HepG2 (cell line): ENCODE results near the gene CRYAB. TPM values are rescaled to one million over a fixed set of nuclear protein-coding genes. Genes with fewer than 3 reads are reported as not detected.

Experiments used
- EP300 ChIP-seq, 3 experiments: sonication (generic) in 1 of 3; formaldehyde crosslinking in 1 of 3; IDR thresholded peaks; 2 replicates each; pipeline versions ENCODE4 v1.5.1 to v1.6.1; 2011 to 2020; ENCODE audit warnings: low read depth in 2 of 3, low read length in 2 of 3, borderline replicate concordance in 1 of 3, improper control_type of control experiment in 1 of 3, mild to moderate bottlenecking in 1 of 3, missing genetic modification reagents in 1 of 3, moderate library complexity in 1 of 3
- GPN1 ChIP-seq: sonication (generic); formaldehyde crosslinking; IDR thresholded peaks from 2 replicates; pipeline ENCODE4 v1.5.1; 2020; ENCODE audit warnings: missing genetic modification reagents, borderline replicate concordance
- HDAC2 ChIP-seq: sonication (generic); formaldehyde crosslinking; IDR thresholded peaks from 2 replicates; pipeline ENCODE4 v1.4.0; 2020; ENCODE audit warnings: missing genetic modification reagents
- HOXA3 ChIP-seq: sonication (generic); formaldehyde crosslinking; IDR thresholded peaks from 2 replicates; pipeline ENCODE4 v1.5.0; 2020; ENCODE audit warnings: missing genetic modification reagents
- JARID2 ChIP-seq: sonication (generic); formaldehyde crosslinking; IDR thresholded peaks from 2 replicates; pipeline ENCODE4 v1.8.1; 2023; ENCODE audit warnings: missing genetic modification reagents, inconsistent platforms; ENCODE audit not compliant: insufficient replicate concordance
- POLR2A ChIP-seq, 2 experiments: IDR thresholded peaks; 2 replicates each; pipeline ENCODE4 v1.6.1; 2011; ENCODE audit warnings: low read depth in 2 of 2, low read length in 2 of 2, mild to moderate bottlenecking in 1 of 2, moderate library complexity in 1 of 2; ENCODE audit not compliant: insufficient read depth in 1 of 2
- RCOR2 ChIP-seq: IDR thresholded peaks from 2 replicates; pipeline ENCODE4 v1.6.1; 2016; ENCODE audit warnings: missing biosample characterization, missing genetic modification reagents
- RNF2 ChIP-seq: fragments of 450-650 bp; conservative IDR thresholded peaks from 2 replicates; pipeline ENCODE4 v1.6.1; 2016; ENCODE audit warnings: low read depth
- SOX6 ChIP-seq, 2 experiments: fragments of 450-650 bp in 1 of 2; sonication (generic) in 1 of 2; formaldehyde crosslinking in 1 of 2; IDR thresholded peaks; 2 replicates each; pipeline versions ENCODE4 v1.4.0 to v1.6.1; 2017 to 2020; ENCODE audit warnings: antibody characterized with exemption in 1 of 2, mild to moderate bottlenecking in 1 of 2, missing genetic modification reagents in 1 of 2
- SP4 ChIP-seq: sonication (generic); formaldehyde crosslinking; IDR thresholded peaks from 2 replicates; pipeline ENCODE4 v1.8.1; 2023; ENCODE audit warnings: mild to moderate bottlenecking, missing genetic modification reagents
- SRSF4 ChIP-seq: fragments of 200-400 bp; formaldehyde crosslinking; IDR thresholded peaks from one replicate; pipeline ENCODE4 v1.6.1; 2018; ENCODE audit warnings: mild to moderate bottlenecking, low read depth, low read length, moderate library complexity; ENCODE audit not compliant: poor library complexity, severe bottlenecking
- ZMAT3 ChIP-seq: sonication (generic); formaldehyde crosslinking; conservative IDR thresholded peaks from 2 replicates; pipeline ENCODE4 v1.7.0; 2021; ENCODE audit warnings: missing genetic modification reagents
- ZNF296 ChIP-seq: sonication (generic); formaldehyde crosslinking; conservative IDR thresholded peaks from 2 replicates; pipeline ENCODE4 v1.5.0; 2020; ENCODE audit warnings: mild to moderate bottlenecking, missing genetic modification reagents
- ZNF619 ChIP-seq: sonication (generic); formaldehyde crosslinking; IDR thresholded peaks from 2 replicates; pipeline ENCODE4 v1.4.0; 2020; ENCODE audit warnings: mild to moderate bottlenecking, missing genetic modification reagents
- ZNF788 ChIP-seq: sonication (generic); formaldehyde crosslinking; IDR thresholded peaks from 2 replicates; pipeline ENCODE4 v1.5.0; 2020; ENCODE audit warnings: mild to moderate bottlenecking, missing genetic modification reagents, borderline replicate concordance
- polyA plus RNA-seq, 8 experiments: library from polyadenylated mRNA; depleted of rRNA in 3 of 8; stranded (reverse) in 7 of 8; unstranded in 1 of 8; fragments of >200 nt; fragmentation: Illumina TruSeq in 4 of 8; extraction: Trizol in 4 of 8; gene quantifications; 2 replicates each; pipeline versions ENCODE4 v1.2.1 to v1.2.3, GENCODE V29; 2011 to 2016; ENCODE audit warnings: low read depth in 4 of 8, missing spikeins in 1 of 8, mixed read lengths in 1 of 8; ENCODE audit not compliant: insufficient read depth in 1 of 8
- total RNA-seq, 5 experiments: library from RNA; depleted of rRNA; stranded (reverse); fragments of >200 nt; fragmentation: Illumina TruSeq; extraction: Trizol; gene quantifications; 2 replicates each; pipeline ENCODE4 v1.2.3, GENCODE V29; 2016; ENCODE audit warnings: low read depth in 1 of 5
- TF ChIP-seq, protein P1 (sequence below): IDR thresholded peaks from 2 replicates; pipeline ENCODE4 v1.6.1; 2016; ENCODE audit warnings: control low read depth
- TF ChIP-seq, protein P2 (sequence below): sonication (generic); formaldehyde crosslinking; IDR thresholded peaks from 2 replicates; pipeline ENCODE4 v1.4.0; 2020; ENCODE audit warnings: missing genetic modification reagents
- TF ChIP-seq, protein P3 (sequence below): sonication (generic); formaldehyde crosslinking; conservative IDR thresholded peaks from 2 replicates; pipeline ENCODE4 v1.4.0; 2020; ENCODE audit warnings: mild to moderate bottlenecking, missing genetic modification reagents, moderate library complexity

CRYAB gene
- total and polyA plus RNA-seq, 2 of the 13 experiments (the other 11 are each of a cell fraction or from before 2014, with no cell fraction given), result 0.55 to 1.1 TPM

DNA sequence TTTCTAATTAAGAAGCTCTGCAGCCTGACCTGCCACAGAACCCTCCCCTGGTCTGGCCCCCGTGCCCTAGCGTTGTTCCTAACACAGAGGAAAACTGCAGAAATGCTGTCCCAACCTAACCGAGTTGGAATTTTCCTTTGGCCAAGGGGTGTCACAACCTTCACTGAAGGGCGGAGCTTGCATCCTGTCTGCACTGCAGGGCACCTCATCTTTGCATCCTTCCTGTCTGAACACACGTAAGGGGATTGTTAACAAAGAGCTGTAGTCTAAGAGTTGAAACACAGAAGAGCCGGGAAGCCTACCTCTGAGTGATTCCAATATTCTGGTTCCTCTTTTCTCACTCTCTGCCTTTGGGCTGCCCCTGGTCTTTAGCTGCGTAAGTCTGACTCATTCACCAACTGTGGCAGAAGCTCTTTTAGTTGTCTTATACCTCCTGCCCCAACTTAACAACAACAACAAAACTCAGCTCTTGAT lies 27.2 kb upstream of the CRYAB start (continued):
- TF ChIP-seq ZNF296 (CRISPR knock-in tag) (no peak), EP300 (IDR thresholded peaks at IDR 0.05; ENCODE audit: low read depth in 2 of 2, low read length in 2 of 2) (peak in 1 of 2 experiments; percentile 67; a peak in 1 of 4 replicates), EP300 (CRISPR knock-in tag; IDR thresholded peaks at IDR 0.05; ENCODE audit: borderline replicate concordance) (no peak), SOX6 (IDR thresholded peaks at IDR 0.05) (no peak), SOX6 (CRISPR knock-in tag; IDR thresholded peaks at IDR 0.05) (0 out of 2 replicates have a peak, but pooled peaks have one; percentile 25), HDAC2 (peak; percentile 35; the same call in 1 of the 2 replicates), RCOR2 (CRISPR knock-in tag) (0 out of 2 replicates have a peak, but pooled peaks have one; percentile 29), SP4 (no peak), ZNF788 (CRISPR knock-in tag) (no peak), POLR2A (IDR thresholded peaks at IDR 0.05; ENCODE audit: insufficient read depth in 1 of 2, low read depth in 2 of 2, low read length in 2 of 2) (0 out of 4 replicates have a peak, but pooled peaks of 1 of the 2 experiments have one; percentile 16), JARID2 (CRISPR knock-in tag) (no peak), GPN1 (no peak), ZNF619 (CRISPR knock-in tag) (no peak), HOXA3 (CRISPR knock-in tag) (0 out of 2 replicates have a peak, but pooled peaks have one; percentile 29), ZMAT3 (CRISPR knock-in tag) (no peak), RNF2 (no peak), SRSF4 (no peak)
- TF ChIP-seq, protein P1, sequence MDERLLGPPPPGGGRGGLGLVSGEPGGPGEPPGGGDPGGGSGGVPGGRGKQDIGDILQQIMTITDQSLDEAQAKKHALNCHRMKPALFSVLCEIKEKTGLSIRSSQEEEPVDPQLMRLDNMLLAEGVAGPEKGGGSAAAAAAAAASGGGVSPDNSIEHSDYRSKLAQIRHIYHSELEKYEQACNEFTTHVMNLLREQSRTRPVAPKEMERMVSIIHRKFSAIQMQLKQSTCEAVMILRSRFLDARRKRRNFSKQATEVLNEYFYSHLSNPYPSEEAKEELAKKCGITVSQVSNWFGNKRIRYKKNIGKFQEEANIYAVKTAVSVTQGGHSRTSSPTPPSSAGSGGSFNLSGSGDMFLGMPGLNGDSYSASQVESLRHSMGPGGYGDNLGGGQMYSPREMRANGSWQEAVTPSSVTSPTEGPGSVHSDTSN (CRISPR knock-in tag), result no peak
- TF ChIP-seq, protein P2, sequence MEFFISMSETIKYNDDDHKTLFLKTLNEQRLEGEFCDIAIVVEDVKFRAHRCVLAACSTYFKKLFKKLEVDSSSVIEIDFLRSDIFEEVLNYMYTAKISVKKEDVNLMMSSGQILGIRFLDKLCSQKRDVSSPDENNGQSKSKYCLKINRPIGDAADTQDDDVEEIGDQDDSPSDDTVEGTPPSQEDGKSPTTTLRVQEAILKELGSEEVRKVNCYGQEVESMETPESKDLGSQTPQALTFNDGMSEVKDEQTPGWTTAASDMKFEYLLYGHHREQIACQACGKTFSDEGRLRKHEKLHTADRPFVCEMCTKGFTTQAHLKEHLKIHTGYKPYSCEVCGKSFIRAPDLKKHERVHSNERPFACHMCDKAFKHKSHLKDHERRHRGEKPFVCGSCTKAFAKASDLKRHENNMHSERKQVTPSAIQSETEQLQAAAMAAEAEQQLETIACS, result 0 out of 2 replicates have a peak, but pooled peaks have one; percentile 31
- TF ChIP-seq, protein P3, sequence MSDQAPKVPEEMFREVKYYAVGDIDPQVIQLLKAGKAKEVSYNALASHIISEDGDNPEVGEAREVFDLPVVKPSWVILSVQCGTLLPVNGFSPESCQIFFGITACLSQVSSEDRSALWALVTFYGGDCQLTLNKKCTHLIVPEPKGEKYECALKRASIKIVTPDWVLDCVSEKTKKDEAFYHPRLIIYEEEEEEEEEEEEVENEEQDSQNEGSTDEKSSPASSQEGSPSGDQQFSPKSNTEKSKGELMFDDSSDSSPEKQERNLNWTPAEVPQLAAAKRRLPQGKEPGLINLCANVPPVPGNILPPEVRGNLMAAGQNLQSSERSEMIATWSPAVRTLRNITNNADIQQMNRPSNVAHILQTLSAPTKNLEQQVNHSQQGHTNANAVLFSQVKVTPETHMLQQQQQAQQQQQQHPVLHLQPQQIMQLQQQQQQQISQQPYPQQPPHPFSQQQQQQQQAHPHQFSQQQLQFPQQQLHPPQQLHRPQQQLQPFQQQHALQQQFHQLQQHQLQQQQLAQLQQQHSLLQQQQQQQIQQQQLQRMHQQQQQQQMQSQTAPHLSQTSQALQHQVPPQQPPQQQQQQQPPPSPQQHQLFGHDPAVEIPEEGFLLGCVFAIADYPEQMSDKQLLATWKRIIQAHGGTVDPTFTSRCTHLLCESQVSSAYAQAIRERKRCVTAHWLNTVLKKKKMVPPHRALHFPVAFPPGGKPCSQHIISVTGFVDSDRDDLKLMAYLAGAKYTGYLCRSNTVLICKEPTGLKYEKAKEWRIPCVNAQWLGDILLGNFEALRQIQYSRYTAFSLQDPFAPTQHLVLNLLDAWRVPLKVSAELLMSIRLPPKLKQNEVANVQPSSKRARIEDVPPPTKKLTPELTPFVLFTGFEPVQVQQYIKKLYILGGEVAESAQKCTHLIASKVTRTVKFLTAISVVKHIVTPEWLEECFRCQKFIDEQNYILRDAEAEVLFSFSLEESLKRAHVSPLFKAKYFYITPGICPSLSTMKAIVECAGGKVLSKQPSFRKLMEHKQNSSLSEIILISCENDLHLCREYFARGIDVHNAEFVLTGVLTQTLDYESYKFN (CRISPR knock-in tag), result peak; percentile 50
